NK-92 treated with Interleukin-12 subunit alpha and Interleukin-12 subunit beta, amount 100 ng/mL, for 24 hours (cell line): ENCODE results near the gene PDE6H.

Experiments used
- DNase-seq: peaks from one replicate; lab custom pipeline; 2025; lab: John Stamatoyannopoulos, UW

PDE6H gene

DNA sequence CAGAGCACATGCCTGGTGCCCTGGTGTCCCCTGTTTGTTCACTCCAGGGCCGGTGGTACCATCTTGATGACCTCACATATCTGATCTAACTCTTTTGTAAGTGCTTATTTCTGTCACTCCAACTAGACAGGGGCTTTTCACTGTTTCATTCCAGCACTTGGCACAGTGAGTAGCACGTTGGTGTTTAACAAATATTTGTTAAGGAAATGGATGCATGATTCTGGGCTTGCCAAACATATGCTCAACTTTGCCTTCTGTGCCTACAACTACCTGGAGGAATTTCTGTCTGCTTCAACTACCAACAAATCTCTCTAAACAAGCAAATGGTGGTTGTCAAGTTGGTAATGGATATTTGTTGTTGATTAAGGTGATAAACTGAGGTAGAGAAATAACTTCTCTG, 31.6 kb downstream of the PDE6H start:
- no peak for DNase-seq

DNA sequence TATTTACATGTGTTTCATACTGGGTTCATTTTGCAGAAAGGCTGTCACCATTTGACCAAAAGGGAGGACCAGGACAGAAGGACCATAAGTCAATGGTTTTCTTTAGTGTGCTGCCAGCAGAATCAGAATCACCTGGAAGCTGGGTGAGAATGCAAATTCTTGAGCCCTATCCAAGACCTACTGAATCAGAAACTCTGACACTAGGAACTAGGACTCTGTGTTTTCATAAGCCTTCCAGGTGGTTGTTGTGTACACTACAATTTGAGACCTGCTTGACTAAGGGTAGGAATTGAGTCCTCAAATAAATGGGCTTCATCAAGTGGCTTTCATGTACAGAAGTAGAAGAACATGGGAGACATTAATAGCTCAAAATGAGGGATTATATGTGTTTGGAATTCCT, 32.2 kb downstream of the PDE6H start:
- DNase-seq, result no peak

DNA sequence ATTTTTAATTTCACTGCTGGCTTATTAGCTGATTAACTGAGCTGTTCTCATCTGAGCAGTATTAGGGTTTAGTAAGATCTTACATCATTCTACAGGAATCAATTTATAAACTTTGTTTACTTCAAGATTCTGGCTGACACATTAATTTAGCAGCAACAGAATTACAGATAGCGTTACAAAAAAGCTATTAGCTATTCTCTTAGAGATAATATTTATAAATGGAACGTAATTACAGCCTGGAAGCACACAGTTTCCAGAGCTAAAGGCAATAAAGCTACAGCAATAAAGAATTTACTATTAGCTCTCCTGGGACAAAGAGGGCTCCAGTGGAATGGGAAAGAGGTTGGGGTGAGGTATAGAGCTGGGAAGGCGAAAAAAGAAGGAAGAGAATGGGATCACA, 34.7 kb downstream of the PDE6H start:
- no peak for DNase-seq

DNA sequence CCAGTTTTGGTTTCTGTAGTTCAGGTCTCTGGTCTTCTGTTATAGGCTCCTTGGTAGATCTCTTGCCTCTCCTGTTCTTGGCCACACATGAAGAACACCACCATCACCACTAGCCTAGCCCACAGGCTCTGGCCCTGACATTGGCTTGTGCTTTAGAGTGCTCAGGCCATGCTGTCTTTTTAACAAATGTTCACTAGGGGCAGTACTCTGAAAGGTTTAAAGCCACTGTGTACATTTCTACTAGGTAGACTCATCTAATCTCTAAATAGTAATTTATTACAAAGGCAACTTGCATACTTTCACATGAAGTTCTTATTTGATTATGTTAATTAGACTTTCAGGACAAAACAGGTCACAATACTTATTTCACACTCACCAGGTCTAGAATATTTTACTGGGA, 38.3 kb downstream of the PDE6H start:
- DNase-seq, result no peak

DNA sequence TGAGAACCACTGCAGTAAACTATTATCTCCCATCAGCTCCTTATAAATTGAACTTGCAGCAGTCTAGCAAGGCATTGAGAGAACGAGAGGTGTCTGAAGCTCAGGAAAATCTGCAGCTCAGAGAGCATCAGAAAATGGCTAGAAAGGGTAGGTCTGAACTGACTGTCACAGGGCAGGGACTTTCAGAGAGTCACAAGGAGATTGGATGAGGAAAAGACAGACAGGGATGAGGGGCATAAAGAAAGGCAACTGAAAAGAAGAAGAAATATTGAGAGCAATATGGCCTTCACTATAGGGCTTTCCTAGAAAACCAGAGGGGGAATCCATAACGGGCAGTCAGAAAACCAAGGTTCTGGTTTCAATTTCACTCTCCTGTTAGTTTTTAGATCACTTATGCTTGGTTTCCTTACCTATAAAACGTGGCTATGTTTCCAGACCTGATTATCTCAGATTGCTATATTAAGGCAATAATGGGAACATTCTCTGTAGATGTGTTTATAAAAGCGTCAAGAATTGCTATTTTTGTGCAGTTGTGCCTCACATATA, 40.9 kb downstream of the PDE6H start:
- DNase-seq, result no peak

DNA sequence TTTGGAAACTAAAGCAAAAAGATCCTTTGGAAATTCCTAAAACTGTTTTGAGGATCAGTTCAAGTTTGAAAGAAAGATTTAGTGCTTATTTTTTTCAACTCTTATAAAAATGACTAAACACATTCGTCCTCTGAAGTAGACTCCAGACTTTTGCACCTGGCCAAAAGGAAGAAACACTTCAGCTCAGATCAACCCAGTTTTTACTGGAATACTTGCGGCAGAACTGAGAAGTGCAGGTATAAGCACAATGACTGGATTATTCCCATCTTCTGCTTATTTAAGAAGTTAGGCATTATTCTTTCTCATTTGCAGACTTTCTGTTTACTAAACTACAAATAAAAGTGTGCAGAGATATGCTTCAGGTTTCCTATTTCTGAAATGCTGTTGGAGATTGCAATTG, 41.9 kb downstream of the PDE6H start:
- no peak for DNase-seq

DNA sequence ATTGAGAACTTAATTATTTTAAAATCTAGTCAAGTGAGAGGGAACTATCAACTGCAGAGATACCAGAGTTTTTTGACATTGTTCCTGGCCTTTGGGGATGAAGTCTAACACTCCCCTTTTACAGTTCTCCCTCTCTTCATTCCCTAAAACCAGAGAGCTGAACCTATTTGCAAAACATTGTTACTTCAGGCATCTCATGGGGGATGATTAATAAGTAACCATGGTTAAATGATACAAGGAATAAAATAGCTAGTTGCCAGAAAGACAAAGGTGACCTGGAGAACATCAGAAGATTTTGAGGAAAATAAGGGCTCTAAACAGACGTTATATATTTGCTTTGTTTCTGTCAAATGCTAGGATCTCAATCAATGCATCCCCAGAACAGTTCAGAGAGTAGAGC, 42.3 kb downstream of the PDE6H start:
- no peak for DNase-seq

DNA sequence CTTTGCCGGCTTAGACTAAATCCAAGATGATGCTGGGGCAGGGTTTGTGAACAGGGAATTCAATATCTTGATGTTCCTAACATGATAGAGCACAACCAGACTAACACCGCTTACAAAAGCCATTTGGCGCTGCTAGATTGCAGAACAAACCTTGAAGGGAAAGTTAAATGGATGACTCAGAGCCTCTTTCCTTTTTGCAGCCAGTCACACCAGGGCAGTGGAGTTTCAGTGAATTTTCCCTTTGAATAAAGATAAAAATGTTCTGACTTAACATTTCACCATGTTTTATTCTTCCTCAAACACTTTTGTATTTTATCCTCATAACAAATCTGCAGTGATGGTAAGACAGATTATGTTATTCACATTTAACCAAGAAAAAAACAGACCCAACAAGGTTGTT, 47.3 kb downstream of the PDE6H start:
- DNase-seq, result no peak
